ENCODE results near the gene REXO5. TPM values are rescaled to one million over a fixed set of nuclear protein-coding genes. Genes with fewer than 3 reads are reported as not detected.

REXO5 gene
- total and polyA plus RNA-seq, 2 of the 13 experiments (the other 11 are each of a cell fraction or from before 2014, with no cell fraction given), result 5.9 to 13.1 TPM

DNA sequence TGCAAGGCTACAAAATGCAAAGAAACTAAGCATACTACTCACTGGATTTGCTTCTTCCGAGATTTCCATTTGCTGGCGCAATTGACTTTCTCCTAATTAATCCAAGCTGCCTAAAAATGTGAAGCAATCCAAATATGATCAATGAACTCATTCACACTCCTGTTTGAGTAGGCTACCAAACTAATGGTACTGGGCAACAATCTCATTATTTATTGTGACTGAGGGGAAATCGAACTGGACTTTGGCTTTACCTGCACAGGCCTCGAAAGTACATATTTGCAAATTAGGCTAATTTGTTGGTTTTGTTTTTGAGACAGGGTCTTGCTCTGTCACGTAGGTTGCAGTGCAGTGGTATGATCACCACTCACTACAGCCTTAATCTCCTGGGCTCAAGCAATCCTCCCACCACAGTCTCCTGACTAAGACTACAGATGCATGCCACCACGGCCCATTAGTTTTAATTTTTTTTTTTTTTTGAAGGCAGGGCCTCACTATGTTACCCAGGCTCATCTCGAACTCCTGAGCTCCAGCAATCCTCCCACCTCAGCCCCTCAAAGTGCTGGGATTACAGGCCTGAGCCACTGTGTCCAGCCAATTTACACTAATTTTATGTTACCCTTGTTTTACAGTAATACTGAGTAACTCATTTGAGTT is 2.6 kb upstream of the REXO5 start (continued):
- TF ChIP-seq, protein P1, sequence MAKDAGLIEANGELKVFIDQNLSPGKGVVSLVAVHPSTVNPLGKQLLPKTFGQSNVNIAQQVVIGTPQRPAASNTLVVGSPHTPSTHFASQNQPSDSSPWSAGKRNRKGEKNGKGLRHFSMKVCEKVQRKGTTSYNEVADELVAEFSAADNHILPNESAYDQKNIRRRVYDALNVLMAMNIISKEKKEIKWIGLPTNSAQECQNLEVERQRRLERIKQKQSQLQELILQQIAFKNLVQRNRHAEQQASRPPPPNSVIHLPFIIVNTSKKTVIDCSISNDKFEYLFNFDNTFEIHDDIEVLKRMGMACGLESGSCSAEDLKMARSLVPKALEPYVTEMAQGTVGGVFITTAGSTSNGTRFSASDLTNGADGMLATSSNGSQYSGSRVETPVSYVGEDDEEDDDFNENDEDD (CRISPR knock-in tag; IDR thresholded peaks at IDR 0.05; ENCODE audit: borderline replicate concordance), result peak; percentile 23; the same call in 1 of the 2 replicates
- no peak for TF ChIP-seq ZNF616 (CRISPR knock-in tag; IDR thresholded peaks at IDR 0.05; ENCODE audit: low read depth)
- TF ChIP-seq, protein P2, sequence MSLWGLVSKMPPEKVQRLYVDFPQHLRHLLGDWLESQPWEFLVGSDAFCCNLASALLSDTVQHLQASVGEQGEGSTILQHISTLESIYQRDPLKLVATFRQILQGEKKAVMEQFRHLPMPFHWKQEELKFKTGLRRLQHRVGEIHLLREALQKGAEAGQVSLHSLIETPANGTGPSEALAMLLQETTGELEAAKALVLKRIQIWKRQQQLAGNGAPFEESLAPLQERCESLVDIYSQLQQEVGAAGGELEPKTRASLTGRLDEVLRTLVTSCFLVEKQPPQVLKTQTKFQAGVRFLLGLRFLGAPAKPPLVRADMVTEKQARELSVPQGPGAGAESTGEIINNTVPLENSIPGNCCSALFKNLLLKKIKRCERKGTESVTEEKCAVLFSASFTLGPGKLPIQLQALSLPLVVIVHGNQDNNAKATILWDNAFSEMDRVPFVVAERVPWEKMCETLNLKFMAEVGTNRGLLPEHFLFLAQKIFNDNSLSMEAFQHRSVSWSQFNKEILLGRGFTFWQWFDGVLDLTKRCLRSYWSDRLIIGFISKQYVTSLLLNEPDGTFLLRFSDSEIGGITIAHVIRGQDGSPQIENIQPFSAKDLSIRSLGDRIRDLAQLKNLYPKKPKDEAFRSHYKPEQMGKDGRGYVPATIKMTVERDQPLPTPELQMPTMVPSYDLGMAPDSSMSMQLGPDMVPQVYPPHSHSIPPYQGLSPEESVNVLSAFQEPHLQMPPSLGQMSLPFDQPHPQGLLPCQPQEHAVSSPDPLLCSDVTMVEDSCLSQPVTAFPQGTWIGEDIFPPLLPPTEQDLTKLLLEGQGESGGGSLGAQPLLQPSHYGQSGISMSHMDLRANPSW (CRISPR knock-in tag; IDR thresholded peaks at IDR 0.05; ENCODE audit: borderline replicate concordance), result peak; percentile 96
- peak; percentile 93 for TF ChIP-seq NCOA1 (CRISPR knock-in tag; IDR thresholded peaks at IDR 0.05)
- TF ChIP-seq DPF2 (CRISPR knock-in tag; IDR thresholded peaks at IDR 0.05; ENCODE audit: borderline replicate concordance, low read depth), result peak; percentile 91
- peak; percentile 78; the same call in 1 of the 2 replicates for TF ChIP-seq ZBTB20 (CRISPR knock-in tag; IDR thresholded peaks at IDR 0.05; ENCODE audit: borderline replicate concordance, low read depth)
- no peak for TF ChIP-seq SRSF9 (IDR thresholded peaks at IDR 0.05; ENCODE audit: borderline replicate concordance, insufficient read depth, low read depth, low read length, poor library complexity, severe bottlenecking)
- TF ChIP-seq PRMT3 (CRISPR knock-in tag; IDR thresholded peaks at IDR 0.05; ENCODE audit: borderline replicate concordance, low read depth), result no peak
- TF ChIP-seq ZNF709 (CRISPR knock-in tag; IDR thresholded peaks at IDR 0.05), result peak; percentile 68; the same call in 1 of the 2 replicates
- TF ChIP-seq, protein P3, sequence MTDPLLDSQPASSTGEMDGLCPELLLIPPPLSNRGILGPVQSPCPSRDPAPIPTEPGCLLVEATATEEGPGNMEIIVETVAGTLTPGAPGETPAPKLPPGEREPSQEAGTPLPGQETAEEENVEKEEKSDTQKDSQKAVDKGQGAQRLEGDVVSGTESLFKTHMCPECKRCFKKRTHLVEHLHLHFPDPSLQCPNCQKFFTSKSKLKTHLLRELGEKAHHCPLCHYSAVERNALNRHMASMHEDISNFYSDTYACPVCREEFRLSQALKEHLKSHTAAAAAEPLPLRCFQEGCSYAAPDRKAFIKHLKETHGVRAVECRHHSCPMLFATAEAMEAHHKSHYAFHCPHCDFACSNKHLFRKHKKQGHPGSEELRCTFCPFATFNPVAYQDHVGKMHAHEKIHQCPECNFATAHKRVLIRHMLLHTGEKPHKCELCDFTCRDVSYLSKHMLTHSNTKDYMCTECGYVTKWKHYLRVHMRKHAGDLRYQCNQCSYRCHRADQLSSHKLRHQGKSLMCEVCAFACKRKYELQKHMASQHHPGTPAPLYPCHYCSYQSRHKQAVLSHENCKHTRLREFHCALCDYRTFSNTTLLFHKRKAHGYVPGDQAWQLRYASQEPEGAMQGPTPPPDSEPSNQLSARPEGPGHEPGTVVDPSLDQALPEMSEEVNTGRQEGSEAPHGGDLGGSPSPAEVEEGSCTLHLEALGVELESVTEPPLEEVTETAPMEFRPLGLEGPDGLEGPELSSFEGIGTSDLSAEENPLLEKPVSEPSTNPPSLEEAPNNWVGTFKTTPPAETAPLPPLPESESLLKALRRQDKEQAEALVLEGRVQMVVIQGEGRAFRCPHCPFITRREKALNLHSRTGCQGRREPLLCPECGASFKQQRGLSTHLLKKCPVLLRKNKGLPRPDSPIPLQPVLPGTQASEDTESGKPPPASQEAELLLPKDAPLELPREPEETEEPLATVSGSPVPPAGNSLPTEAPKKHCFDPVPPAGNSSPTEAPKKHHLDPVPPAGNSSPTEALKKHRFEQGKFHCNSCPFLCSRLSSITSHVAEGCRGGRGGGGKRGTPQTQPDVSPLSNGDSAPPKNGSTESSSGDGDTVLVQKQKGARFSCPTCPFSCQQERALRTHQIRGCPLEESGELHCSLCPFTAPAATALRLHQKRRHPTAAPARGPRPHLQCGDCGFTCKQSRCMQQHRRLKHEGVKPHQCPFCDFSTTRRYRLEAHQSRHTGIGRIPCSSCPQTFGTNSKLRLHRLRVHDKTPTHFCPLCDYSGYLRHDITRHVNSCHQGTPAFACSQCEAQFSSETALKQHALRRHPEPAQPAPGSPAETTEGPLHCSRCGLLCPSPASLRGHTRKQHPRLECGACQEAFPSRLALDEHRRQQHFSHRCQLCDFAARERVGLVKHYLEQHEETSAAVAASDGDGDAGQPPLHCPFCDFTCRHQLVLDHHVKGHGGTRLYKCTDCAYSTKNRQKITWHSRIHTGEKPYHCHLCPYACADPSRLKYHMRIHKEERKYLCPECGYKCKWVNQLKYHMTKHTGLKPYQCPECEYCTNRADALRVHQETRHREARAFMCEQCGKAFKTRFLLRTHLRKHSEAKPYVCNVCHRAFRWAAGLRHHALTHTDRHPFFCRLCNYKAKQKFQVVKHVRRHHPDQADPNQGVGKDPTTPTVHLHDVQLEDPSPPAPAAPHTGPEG (CRISPR knock-in tag; IDR thresholded peaks at IDR 0.05), result no peak
- no peak for TF ChIP-seq STAG1 (CRISPR knock-in tag; IDR thresholded peaks at IDR 0.05)
- TF ChIP-seq ZSCAN31 (CRISPR knock-in tag; IDR thresholded peaks at IDR 0.05; ENCODE audit: low read depth), result peak; percentile 64; the same call in 1 of the 2 replicates
- TF ChIP-seq MATR3 (CRISPR knock-in tag; IDR thresholded peaks at IDR 0.05), result no peak
- TF ChIP-seq ZNF317 (CRISPR knock-in tag; IDR thresholded peaks at IDR 0.05), result peak; percentile 92
- TF ChIP-seq SALL1 (CRISPR knock-in tag; IDR thresholded peaks at IDR 0.05), result peak; percentile 89
- TF ChIP-seq ZNF354B (CRISPR knock-in tag; IDR thresholded peaks at IDR 0.05), result peak; percentile 92
- no peak; the same call in 1 of the 2 replicates for TF ChIP-seq NFYB (CRISPR knock-in tag; IDR thresholded peaks at IDR 0.05)
- TF ChIP-seq, protein P4, sequence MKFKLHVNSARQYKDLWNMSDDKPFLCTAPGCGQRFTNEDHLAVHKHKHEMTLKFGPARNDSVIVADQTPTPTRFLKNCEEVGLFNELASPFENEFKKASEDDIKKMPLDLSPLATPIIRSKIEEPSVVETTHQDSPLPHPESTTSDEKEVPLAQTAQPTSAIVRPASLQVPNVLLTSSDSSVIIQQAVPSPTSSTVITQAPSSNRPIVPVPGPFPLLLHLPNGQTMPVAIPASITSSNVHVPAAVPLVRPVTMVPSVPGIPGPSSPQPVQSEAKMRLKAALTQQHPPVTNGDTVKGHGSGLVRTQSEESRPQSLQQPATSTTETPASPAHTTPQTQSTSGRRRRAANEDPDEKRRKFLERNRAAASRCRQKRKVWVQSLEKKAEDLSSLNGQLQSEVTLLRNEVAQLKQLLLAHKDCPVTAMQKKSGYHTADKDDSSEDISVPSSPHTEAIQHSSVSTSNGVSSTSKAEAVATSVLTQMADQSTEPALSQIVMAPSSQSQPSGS (CRISPR knock-in tag; IDR thresholded peaks at IDR 0.05), result peak; percentile 45; the same call in 1 of the 2 replicates

All from HepG2 (cell line).